Endodermal cell (in vitro differentiated cells): ENCODE measurements around the gene C5orf52. TPM values are rescaled to one million over a fixed set of nuclear protein-coding genes. Genes with fewer than 3 reads are reported as not detected.

Experiments
- DNase-seq: peaks from one replicate; pipeline ENCODE4 v3.0.0-alpha.2; 2017
- H3K27ac ChIP-seq: 2 replicates; pipeline ENCODE4 v1.5.1; 2013; ENCODE audit warnings: mild to moderate bottlenecking, low read depth, low read length, moderate library complexity
- H3K27me3 ChIP-seq: 2 replicates; pipeline ENCODE4 v1.6.1; 2013; ENCODE audit warnings: mild to moderate bottlenecking, low read length, moderate library complexity; ENCODE audit not compliant: insufficient read depth, control insufficient read depth, poor library complexity, severe bottlenecking
- H3K36me3 ChIP-seq: 2 replicates; pipeline ENCODE4 v1.7.0; 2013; ENCODE audit warnings: mild to moderate bottlenecking, low read length, moderate library complexity; ENCODE audit not compliant: control insufficient read depth, insufficient read depth
- H3K4me1 ChIP-seq: one replicate; pipeline ENCODE4 v1.7.0; 2013; ENCODE audit warnings: low read length; ENCODE audit not compliant: control insufficient read depth, insufficient read depth
- H3K4me3 ChIP-seq: 2 replicates; pipeline ENCODE4 v1.5.1; 2013; ENCODE audit warnings: mild to moderate bottlenecking, low read length, moderate library complexity
- H3K9ac ChIP-seq: 2 replicates; pipeline ENCODE4 v1.6.1; 2013; ENCODE audit warnings: mild to moderate bottlenecking, low read length, moderate library complexity; ENCODE audit not compliant: poor library complexity, severe bottlenecking; ENCODE audit errors: extremely low read depth
- H3K9me3 ChIP-seq: 2 replicates; pipeline ENCODE4 v1.6.1; 2013; ENCODE audit warnings: mild to moderate bottlenecking, low read length, moderate library complexity; ENCODE audit not compliant: control insufficient read depth
- H3K27ac Mint-ChIP-seq: 2 replicates; pipeline ENCODE4 v1.8.0; 2020; ENCODE audit warnings: mixed read lengths
- H3K27me3 Mint-ChIP-seq: 2 replicates; pipeline ENCODE4 v1.8.0; 2021; ENCODE audit warnings: mild to moderate bottlenecking, mixed read lengths; ENCODE audit not compliant: insufficient read depth
- H3K36me3 Mint-ChIP-seq: 2 replicates; pipeline ENCODE4 v1.8.0; 2020; ENCODE audit warnings: low read depth, mixed read lengths
- H3K4me1 Mint-ChIP-seq: 2 replicates; pipeline ENCODE4 v1.8.0; 2020; ENCODE audit warnings: mixed read lengths
- H3K4me3 Mint-ChIP-seq: 2 replicates; pipeline ENCODE4 v1.8.0; 2020; ENCODE audit warnings: mild to moderate bottlenecking, moderate library complexity, mixed read lengths
- H3K9me3 Mint-ChIP-seq: 2 replicates; pipeline ENCODE4 v1.8.0; 2020; ENCODE audit warnings: mild to moderate bottlenecking, mixed read lengths
- WGBS, 2 experiments: methylation state at CpG; one replicate each; pipeline versions ENCODE4 v1.1.5 to v1.1.7; 2013; ENCODE audit warnings: missing lambda C conversion rate in 2 of 2, mixed read lengths in 1 of 2; ENCODE audit not compliant: insufficient coverage in 1 of 2, insufficient read length in 1 of 2; 5-methylcytosine and 5-hydroxymethylcytosine counted together
- total RNA-seq, 2 donors: library from RNA; stranded (reverse); fragmentation: NEBNext Ultra II Directional in 1 of 2; extraction: Animal tissue kit (Norgen Biotek cat#: 25700) in 1 of 2; gene quantifications; 2 replicates in 1 of 2; 3 replicates in 1 of 2; pipeline ENCODE4 v1.2.1, GENCODE V29; 2021
- TF ChIP-seq, protein P1 (sequence below): fragments of 200-600 bp; sonication (generic); conservative IDR thresholded peaks from 2 replicates; pipeline ENCODE4 v1.5.0; 2021; ENCODE audit warnings: antibody characterized with exemption, mild to moderate bottlenecking

Gene C5orf52
- total RNA-seq, 2 donors from 2014 or later: not detected

DNA sequence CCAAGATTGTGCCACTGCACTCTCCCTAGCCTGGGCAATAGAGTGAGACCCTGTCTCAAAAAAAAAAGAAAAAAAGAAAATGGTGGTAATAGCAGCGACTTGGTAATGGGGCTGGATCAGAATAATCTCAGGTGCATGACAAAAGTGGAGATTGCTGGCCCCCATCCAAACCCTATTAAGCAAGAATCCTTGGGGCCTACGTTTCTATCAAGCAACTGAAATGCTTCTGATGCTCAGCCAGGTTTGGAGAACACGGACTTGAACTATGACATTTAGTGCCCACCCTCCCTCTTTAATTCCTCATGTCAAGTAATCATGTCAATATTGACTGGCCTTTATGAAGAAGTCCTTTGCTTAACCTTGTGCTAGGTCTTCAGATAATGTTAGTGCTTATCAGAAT is 6.6 kb downstream of the C5orf52 start:
- Mint-ChIP-seq H3K27ac (no peak overlapping the region), H3K36me3 (no peaks in the 10 kb centered on the region), H3K9me3 (no peaks in the 10 kb centered on the region), H3K4me1 (peaks cover 11% of the 10 kb centered on the region), H3K27me3 (peaks cover 32% of the 10 kb centered on the region), H3K4me3 (no peak overlapping the region)
- Histone ChIP-seq H3K9me3 (no peaks in the 10 kb centered on the region), H3K4me1 (peaks cover 5% of the 10 kb centered on the region), H3K36me3 (no peaks in the 10 kb centered on the region), H3K27me3 (no peaks in the 10 kb centered on the region), H3K4me3 (no peak overlapping the region), H3K27ac (no peak overlapping the region), H3K9ac (no peak overlapping the region)
- 86 to 93% methylated on average over 2 to 3 of the region's 3 CpGs for WGBS, 2 experiments
- DNase-seq: no peak
- TF ChIP-seq, protein P1, sequence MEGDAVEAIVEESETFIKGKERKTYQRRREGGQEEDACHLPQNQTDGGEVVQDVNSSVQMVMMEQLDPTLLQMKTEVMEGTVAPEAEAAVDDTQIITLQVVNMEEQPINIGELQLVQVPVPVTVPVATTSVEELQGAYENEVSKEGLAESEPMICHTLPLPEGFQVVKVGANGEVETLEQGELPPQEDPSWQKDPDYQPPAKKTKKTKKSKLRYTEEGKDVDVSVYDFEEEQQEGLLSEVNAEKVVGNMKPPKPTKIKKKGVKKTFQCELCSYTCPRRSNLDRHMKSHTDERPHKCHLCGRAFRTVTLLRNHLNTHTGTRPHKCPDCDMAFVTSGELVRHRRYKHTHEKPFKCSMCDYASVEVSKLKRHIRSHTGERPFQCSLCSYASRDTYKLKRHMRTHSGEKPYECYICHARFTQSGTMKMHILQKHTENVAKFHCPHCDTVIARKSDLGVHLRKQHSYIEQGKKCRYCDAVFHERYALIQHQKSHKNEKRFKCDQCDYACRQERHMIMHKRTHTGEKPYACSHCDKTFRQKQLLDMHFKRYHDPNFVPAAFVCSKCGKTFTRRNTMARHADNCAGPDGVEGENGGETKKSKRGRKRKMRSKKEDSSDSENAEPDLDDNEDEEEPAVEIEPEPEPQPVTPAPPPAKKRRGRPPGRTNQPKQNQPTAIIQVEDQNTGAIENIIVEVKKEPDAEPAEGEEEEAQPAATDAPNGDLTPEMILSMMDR: no peak

DNA sequence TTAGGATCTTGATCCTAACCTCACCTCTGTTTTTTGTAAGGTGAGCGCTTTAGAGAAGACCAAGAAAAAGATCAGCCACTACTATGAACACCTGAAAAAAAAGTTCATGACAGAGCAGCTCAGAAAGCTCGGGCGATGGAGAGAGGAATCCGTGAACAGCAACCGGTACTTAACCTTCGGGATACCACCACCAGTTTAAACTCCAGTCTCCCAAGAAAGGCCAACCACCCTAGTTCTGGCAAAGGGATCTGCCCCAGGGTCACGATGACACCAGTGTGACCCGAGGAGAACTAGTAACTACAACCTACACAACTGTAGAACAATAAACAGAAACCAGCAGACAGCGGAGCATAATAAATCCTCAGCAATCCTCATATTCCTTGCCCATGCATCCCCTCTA is 8.5 kb downstream of the C5orf52 start:
- no peaks in the 10 kb centered on the region for H3K27me3 ChIP-seq
- peaks cover 5% of the 10 kb centered on the region for H3K4me1 ChIP-seq
- no peak overlapping the region for H3K4me3 ChIP-seq
- no peaks in the 10 kb centered on the region for H3K36me3 ChIP-seq
- TF ChIP-seq, protein P1: no peak
- H3K9ac ChIP-seq: no peak overlapping the region
- Mint-ChIP-seq H3K9me3 (no peaks in the 10 kb centered on the region), H3K27ac (no peak overlapping the region), H3K27me3 (peaks cover 23% of the 10 kb centered on the region), H3K4me1 (peaks cover 11% of the 10 kb centered on the region), H3K4me3 (no peak overlapping the region), H3K36me3 (no peaks in the 10 kb centered on the region)
- DNase-seq: no peak
- no peaks in the 10 kb centered on the region for H3K9me3 ChIP-seq
- no peak overlapping the region for H3K27ac ChIP-seq
- WGBS, 2 experiments: 95 to 100% methylated on average over 2 to 9 of the region's 9 CpGs

DNA sequence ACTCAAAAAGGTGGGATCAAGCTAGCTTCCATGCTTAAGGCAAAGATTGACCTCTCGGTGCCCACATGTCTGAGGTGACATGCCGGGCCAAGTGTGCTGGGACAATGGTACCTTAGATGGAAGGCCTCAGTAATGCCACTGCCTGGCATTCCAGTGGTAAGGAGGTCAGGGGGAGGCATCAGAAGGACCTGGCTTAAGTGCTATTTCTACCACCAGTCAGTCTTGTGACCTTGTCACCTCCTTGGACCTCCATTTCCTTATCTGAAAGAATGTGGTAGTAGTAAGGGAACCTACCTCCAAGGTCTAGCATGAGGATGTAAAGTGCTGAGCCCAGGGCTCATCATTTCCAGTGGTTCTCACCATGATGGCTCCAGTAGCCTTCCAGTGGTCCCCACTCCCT is 8.9 kb downstream of the C5orf52 start:
- Mint-ChIP-seq H3K36me3 (no peaks in the 10 kb centered on the region), H3K4me1 (peaks cover 11% of the 10 kb centered on the region), H3K27ac (no peak overlapping the region), H3K4me3 (no peak overlapping the region), H3K27me3 (peaks cover 21% of the 10 kb centered on the region), H3K9me3 (no peaks in the 10 kb centered on the region)
- 97 to 100% methylated on average over 2 of the region's 2 CpGs for WGBS, 2 experiments
- TF ChIP-seq, protein P1: no peak
- DNase-seq: no peak
- Histone ChIP-seq H3K27me3 (no peaks in the 10 kb centered on the region), H3K4me3 (no peak overlapping the region), H3K36me3 (no peaks in the 10 kb centered on the region), H3K9me3 (no peaks in the 10 kb centered on the region), H3K4me1 (peaks cover 5% of the 10 kb centered on the region), H3K9ac (no peak overlapping the region), H3K27ac (no peak overlapping the region)
